HAP-1 (cell line): Measurements from ENCODE around the gene CANT1.
A peak's percentile ranks its signal among the peaks of the same experiment; 100 is the strongest.
"Not testable (repeated sequence)": the region's sequence is repeated elsewhere in the genome, so short reads cannot be mapped to it uniquely, and the experiment has no call there.

ENCODE experiments used
- DNase-seq, 2 experiments: peaks; one replicate each; pipeline ENCODE4 v3.0.0-alpha.2; 2016 to 2020; ENCODE audit warnings: low spot score in 2 of 2
- H3K27me3 ChIP-seq: fragments of 250-450 bp; sonication (Bioruptor Pico); 2 replicates; pipeline ENCODE4 v1.5.1; 2020; ENCODE audit warnings: low read depth, mild to moderate bottlenecking, moderate library complexity
- H3K36me3 ChIP-seq: fragments of 250-450 bp; sonication (Bioruptor Pico); replicated peaks from 2 replicates; pipeline ENCODE4 v1.5.1; 2020; ENCODE audit warnings: mild to moderate bottlenecking
- H3K4me1 ChIP-seq: fragments of 250-450 bp; sonication (Bioruptor Pico); 2 replicates; pipeline ENCODE4 v1.5.1; 2020; ENCODE audit warnings: mild to moderate bottlenecking
- H3K4me3 ChIP-seq: fragments of 250-450 bp; sonication (Bioruptor Pico); 2 replicates; pipeline ENCODE4 v1.5.1; 2020; ENCODE audit warnings: mild to moderate bottlenecking, moderate library complexity
- H3K9me3 ChIP-seq: fragments of 250-450 bp; sonication (Bioruptor Pico); 2 replicates; pipeline ENCODE4 v1.5.1; 2020; ENCODE audit warnings: mild to moderate bottlenecking, moderate library complexity
- in situ Hi-C: fragments of 300-500 bp; cut with MboI; formaldehyde crosslinking; loops from 3 replicates; pipeline ENCODE4 v1.14.3; 2020; ENCODE audit warnings: low sequenced_read_pairs, inconsistent platforms, mixed read lengths

CANT1 gene

GRCh38 chr17:79027925-79028491 is 18.4 kb upstream of the CANT1 start:
- no peaks in the 10 kb centered on the region for H3K36me3 ChIP-seq
- no peaks in the 10 kb centered on the region; the same call in 1 of the 2 replicates for H3K27me3 ChIP-seq
- peaks cover 7% of the 10 kb centered on the region; the same call in 1 of the 2 replicates for H3K4me1 ChIP-seq
- no peaks in the 10 kb centered on the region for H3K9me3 ChIP-seq
- no peak for DNase-seq
- in situ Hi-C loops: no loop called here
- no peak overlapping the region for H3K4me3 ChIP-seq

GRCh38 chr17:79027274-79027924 is 17.8 kb upstream of the CANT1 start:
- in situ Hi-C loops: no loop called here
- DNase-seq: no peak
- Histone ChIP-seq H3K4me3 (no peak overlapping the region), H3K4me1 (peaks cover 7% of the 10 kb centered on the region; the same call in 1 of the 2 replicates), H3K36me3 (no peaks in the 10 kb centered on the region), H3K9me3 (no peaks in the 10 kb centered on the region), H3K27me3 (no peaks in the 10 kb centered on the region; the same call in 1 of the 2 replicates)

- in situ Hi-C loops: no loop called here
- Histone ChIP-seq H3K4me3 (no peak overlapping the region), H3K27me3 (no peaks in the 10 kb centered on the region; the same call in 1 of the 2 replicates), H3K9me3 (no peaks in the 10 kb centered on the region), H3K4me1 (peaks cover 7% of the 10 kb centered on the region; the same call in 1 of the 2 replicates), H3K36me3 (no peaks in the 10 kb centered on the region)
- no peak for DNase-seq
Measured at GRCh38 chr17:79026376-79027273, 17.1 kb upstream of the CANT1 start.

GRCh38 chr17:79024901-79025737 is 15.6 kb upstream of the CANT1 start:
- in situ Hi-C loops: no loop called here
- Histone ChIP-seq H3K36me3 (no peaks in the 10 kb centered on the region), H3K4me3 (peak overlapping the region; percentile 49), H3K4me1 (peaks cover 7% of the 10 kb centered on the region; the same call in 1 of the 2 replicates), H3K9me3 (no peaks in the 10 kb centered on the region), H3K27me3 (no peaks in the 10 kb centered on the region; the same call in 1 of the 2 replicates)
- DNase-seq: no peak

- Histone ChIP-seq H3K9me3 (no peaks in the 10 kb centered on the region), H3K4me3 (peak within 1 kb of the TSS; percentile 49), H3K4me1 (peaks cover 7% of the 10 kb centered on the region; the same call in 1 of the 2 replicates), H3K36me3 (no peaks in the 10 kb centered on the region), H3K27me3 (no peaks in the 10 kb centered on the region)
- in situ Hi-C loops: no loop called here
- peak; percentile 28 to 81 for DNase-seq
Measured at GRCh38 chr17:79023886-79024771, 14.6 kb upstream of the CANT1 start, which contains the start of gene C1QTNF1. Gene C1QTNF1, plus strand, starts transcription at chr17:79024169. Its CDS starts 19,800 bp downstream, at chr17:79043969.

- H3K9me3 ChIP-seq: no peaks in the 10 kb centered on the region
- H3K4me1 ChIP-seq: peaks cover 7% of the 10 kb centered on the region; the same call in 1 of the 2 replicates
- no peak overlapping the region for H3K4me3 ChIP-seq
- H3K27me3 ChIP-seq: no peaks in the 10 kb centered on the region
- no peaks in the 10 kb centered on the region for H3K36me3 ChIP-seq
- DNase-seq: no peak
- in situ Hi-C loops: no loop called here
Measured at GRCh38 chr17:79023180-79023705, 13.7 kb upstream of the CANT1 start.

- in situ Hi-C loops: no loop called here
Measured at GRCh38 chr17:79022507-79022991, 13.0 kb upstream of the CANT1 start.

GRCh38 chr17:79021929-79022328 is 12.4 kb upstream of the CANT1 start:
- H3K4me1 ChIP-seq, in situ Hi-C loops, H3K36me3 ChIP-seq, H3K27me3 ChIP-seq, DNase-seq, H3K9me3 ChIP-seq, H3K4me3 ChIP-seq: not testable (repeated sequence)

More at GRCh38 chr17:79022507-79022991, 13.0 kb upstream of the CANT1 start:
- H3K4me3 ChIP-seq: no peak overlapping the region
- no peaks in the 10 kb centered on the region for H3K36me3 ChIP-seq
- DNase-seq: no peak
- no peaks in the 10 kb centered on the region for H3K9me3 ChIP-seq
- peaks cover 7% of the 10 kb centered on the region; the same call in 1 of the 2 replicates for H3K4me1 ChIP-seq
- no peaks in the 10 kb centered on the region for H3K27me3 ChIP-seq

GRCh38 chr17:79020631-79021301 is 11.2 kb upstream of the CANT1 start:
- Histone ChIP-seq H3K36me3 (no peaks in the 10 kb centered on the region), H3K4me1 (0 out of 2 replicates have a peak, but pooled peaks cover 3% of the 10 kb centered on the region), H3K9me3 (no peaks in the 10 kb centered on the region), H3K27me3 (no peaks in the 10 kb centered on the region), H3K4me3 (no peak overlapping the region)
- DNase-seq: no peak
- in situ Hi-C loops: no loop called here

- Histone ChIP-seq H3K27me3 (no peaks in the 10 kb centered on the region), H3K9me3 (no peaks in the 10 kb centered on the region), H3K36me3 (no peaks in the 10 kb centered on the region), H3K4me3 (no peak overlapping the region), H3K4me1 (0 out of 2 replicates have a peak, but pooled peaks cover 2% of the 10 kb centered on the region)
- peak; percentile 48 to 69 for DNase-seq
- in situ Hi-C loops: no loop called here
Measured at GRCh38 chr17:79019632-79020584, 10.3 kb upstream of the CANT1 start.

GRCh38 chr17:79019261-79019631 is 9.7 kb upstream of the CANT1 start:
- Histone ChIP-seq H3K4me1 (no peaks in the 10 kb centered on the region), H3K27me3 (no peaks in the 10 kb centered on the region), H3K36me3 (no peaks in the 10 kb centered on the region), H3K4me3 (no peak overlapping the region), H3K9me3 (peaks cover 3% of the 10 kb centered on the region)
- in situ Hi-C loops: no loop called here
- DNase-seq: no peak
